Stomach (tissue), 4 donors: ENCODE results near the gene UPK3A.

ENCODE experiments used
- CTCF ChIP-seq, 7 experiments: fragments of 450-650 bp in 4 of 7; fragments of 200-600 bp in 3 of 7; sonication (generic) in 3 of 7; IDR thresholded peaks; one replicate each; pipeline ENCODE4 v1.5.1; 2016 to 2019; ENCODE audit warnings: antibody characterized with exemption in 7 of 7, control low read depth in 2 of 7, mild to moderate bottlenecking in 1 of 7
- EP300 ChIP-seq: sonication (generic); formaldehyde crosslinking; IDR thresholded peaks from one replicate; pipeline ENCODE4 v1.6.1; 2017; ENCODE audit warnings: antibody characterized with exemption
- POLR2A ChIP-seq, 4 donors: fragments of 450-650 bp; IDR thresholded peaks; one replicate each; pipeline ENCODE4 v1.6.1; 2016; ENCODE audit warnings: antibody characterized with exemption in 4 of 4, control low read depth in 2 of 4, mild to moderate bottlenecking in 1 of 4, moderate library complexity in 1 of 4
- POLR2AphosphoS5 ChIP-seq, 3 donors: sonication (generic); formaldehyde crosslinking; IDR thresholded peaks; one replicate each; pipeline ENCODE4 v1.6.1; 2016; ENCODE audit warnings: antibody characterized with exemption in 3 of 3

DNA sequence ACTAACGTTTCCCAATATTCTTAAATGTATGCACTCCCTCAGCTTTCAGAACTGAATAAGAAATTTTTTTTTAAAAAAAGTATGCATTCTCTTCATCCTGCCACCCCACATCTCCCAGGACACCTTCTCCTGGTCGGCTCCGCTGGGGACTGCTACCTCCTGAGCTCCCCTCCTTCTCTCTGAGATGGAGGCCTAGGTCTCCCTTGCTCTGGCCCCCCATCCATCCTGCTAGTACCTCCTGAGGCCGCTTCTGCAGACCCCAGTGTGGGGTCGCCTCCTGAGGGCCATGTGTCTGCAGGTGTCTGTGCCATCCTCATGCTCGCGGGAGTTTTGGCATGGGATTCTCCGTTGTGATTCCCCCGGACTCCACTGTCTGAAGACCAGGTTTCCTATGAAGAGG, 52.8 kb downstream of the UPK3A start:
- TF ChIP-seq EP300 = no peak
- TF ChIP-seq CTCF (IDR thresholded peaks at IDR 0.05) = no peak
- TF ChIP-seq POLR2A (IDR thresholded peaks at IDR 0.05) = no peak
- no peak for TF ChIP-seq POLR2AphosphoS5 (IDR thresholded peaks at IDR 0.05)
